H1 (cell line): ENCODE data around the gene ACO1. TPM values are rescaled to one million over a fixed set of nuclear protein-coding genes. Genes with fewer than 3 reads are reported as not detected.
A peak's percentile ranks its signal among the peaks of the same experiment; 100 is the strongest.

Experiments
- CTCF ChIA-PET: fragments of 300-600 bp; sonication (Branson Sonifier 250); formaldehyde crosslinking; loops from one replicate; lab custom pipeline; 2021; ENCODE audit not compliant: partially characterized antibody; lab: Charles Lee
- POLR2A ChIA-PET: fragments of 300-600 bp; sonication (Branson Sonifier 250); formaldehyde crosslinking; loops from one replicate; lab custom pipeline; 2021; ENCODE audit warnings: inconsistent platforms; ENCODE audit not compliant: partially characterized antibody; lab: Charles Lee
- DNase-seq, 2 experiments: peaks; one replicate each; pipeline versions ENCODE4 v3.0.0 to v3.0.0-alpha.2; 2010 to 2022; ENCODE audit warnings: low spot score in 2 of 2, low read depth in 1 of 2, mixed read lengths in 1 of 2
- FAIRE-seq: peaks from 2 replicates; lab custom pipeline; 2011; peaks lifted over from hg19 to GRCh38; lab: Jason Lieb, UNC
- H2AFZ ChIP-seq: 2 replicates; pipeline ENCODE4 v1.8.1; 2012; ENCODE audit warnings: low read length, inconsistent platforms
- H2AK5ac ChIP-seq: 2 replicates; pipeline ENCODE4 v1.6.1; 2013; ENCODE audit warnings: low read depth, low read length
- H2BK120ac ChIP-seq: replicated peaks from 2 replicates; pipeline ENCODE3; 2013; ENCODE audit warnings: low read depth, low read length, inconsistent platforms
- H2BK12ac ChIP-seq: 2 replicates; pipeline ENCODE4 v1.6.1; 2013; ENCODE audit warnings: low read depth, low read length
- H2BK15ac ChIP-seq: 2 replicates; pipeline ENCODE4 v1.6.1; 2013; ENCODE audit warnings: low read length
- H2BK20ac ChIP-seq: 2 replicates; pipeline ENCODE4 v1.6.1; 2013; ENCODE audit warnings: low read length
- H2BK5ac ChIP-seq: 2 replicates; pipeline ENCODE4 v1.6.1; 2013; ENCODE audit warnings: low read depth, low read length
- H3K14ac ChIP-seq: 2 replicates; pipeline ENCODE4 v1.6.1; 2013; ENCODE audit warnings: inconsistent platforms; ENCODE audit not compliant: insufficient read length
- H3K18ac ChIP-seq: 2 replicates; pipeline ENCODE4 v1.6.1; 2013; ENCODE audit warnings: low read length; ENCODE audit errors: extremely low read depth
- H3K23ac ChIP-seq: 2 replicates; pipeline ENCODE4 v1.6.1; 2013; ENCODE audit warnings: inconsistent platforms; ENCODE audit not compliant: insufficient read length
- H3K23me2 ChIP-seq: 2 replicates; pipeline ENCODE4 v1.6.1; 2013; ENCODE audit warnings: low read depth, low read length
- H3K27ac ChIP-seq: 2 replicates; pipeline ENCODE4 v1.6.1; 2011; ENCODE audit warnings: low read depth, low read length, inconsistent platforms
- H3K27me3 ChIP-seq, 4 experiments: replicated peaks in 1 of 4; 1 replicate in 1 of 4; 2 replicates in 3 of 4; pipeline versions ENCODE4 v1.6.1 to v1.8.1; 2011 to 2013; ENCODE audit warnings: low read length in 3 of 4, mild to moderate bottlenecking in 3 of 4, inconsistent platforms in 2 of 4, mixed read lengths in 2 of 4, moderate library complexity in 1 of 4; ENCODE audit not compliant: control insufficient read depth in 3 of 4, insufficient read depth in 3 of 4; ENCODE audit errors: extremely low read depth in 1 of 4
- H3K36me3 ChIP-seq, 4 experiments: 2 replicates each; pipeline versions ENCODE4 v1.6.1 to v1.8.1; 2011 to 2013; ENCODE audit warnings: mild to moderate bottlenecking in 4 of 4, low read length in 3 of 4, moderate library complexity in 2 of 4, control low read depth in 1 of 4, inconsistent platforms in 1 of 4; ENCODE audit not compliant: insufficient read depth in 4 of 4, control insufficient read depth in 2 of 4
- H3K4ac ChIP-seq: replicated peaks from 2 replicates; pipeline ENCODE3; 2013; ENCODE audit warnings: low read length, low read depth, mixed read lengths, inconsistent platforms; ENCODE audit not compliant: insufficient read length
- H3K4me1 ChIP-seq, 4 experiments: replicated peaks in 1 of 4; 1 replicate in 1 of 4; 2 replicates in 3 of 4; pipeline versions ENCODE4 v1.6.1 to v1.8.1; 2011 to 2013; ENCODE audit warnings: low read length in 3 of 4, inconsistent platforms in 2 of 4, mixed read lengths in 1 of 4; ENCODE audit not compliant: insufficient read depth in 4 of 4, control insufficient read depth in 3 of 4
- H3K4me2 ChIP-seq, 2 experiments: 2 replicates each; pipeline versions ENCODE4 v1.6.1 to v1.8.1; 2011 to 2013; ENCODE audit warnings: low read depth in 2 of 2, low read length in 2 of 2, control low read depth in 1 of 2, inconsistent platforms in 1 of 2, mild to moderate bottlenecking in 1 of 2; ENCODE audit not compliant: insufficient read depth in 1 of 2
- H3K4me3 ChIP-seq, 4 experiments: fragments of 200-600, 300-600 bp in 1 of 4; sonication (generic), shearing (Covaris generic), sonication (Bioruptor Twin) in 1 of 4; 2 replicates each; pipeline versions ENCODE4 v1.5.1 to v1.8.1; 2011 to 2016; ENCODE audit warnings: low read length in 4 of 4, low read depth in 3 of 4, control low read depth in 2 of 4, inconsistent platforms in 2 of 4, mild to moderate bottlenecking in 2 of 4, mixed read lengths in 1 of 4, moderate library complexity in 1 of 4; ENCODE audit not compliant: insufficient read depth in 2 of 4; ENCODE audit errors: extremely low read depth in 1 of 4
- H3K56ac ChIP-seq: replicated peaks from 2 replicates; pipeline ENCODE3; 2013; ENCODE audit warnings: low read depth, mild to moderate bottlenecking, mixed read lengths, low read length, inconsistent platforms; ENCODE audit not compliant: insufficient read length
- H3K79me1 ChIP-seq: 2 replicates; pipeline ENCODE4 v1.6.1; 2013; ENCODE audit warnings: low read depth, low read length, control low read depth
- H3K79me2 ChIP-seq, 2 experiments: 2 replicates each; pipeline versions ENCODE4 v1.6.1 to v1.8.1; 2012 to 2013; ENCODE audit warnings: low read length in 2 of 2, mild to moderate bottlenecking in 2 of 2, inconsistent platforms in 1 of 2; ENCODE audit not compliant: insufficient read depth in 2 of 2, control insufficient read depth in 1 of 2
- H3K9ac ChIP-seq, 4 experiments: replicated peaks in 1 of 4; 1 replicate in 1 of 4; 2 replicates in 3 of 4; pipeline versions ENCODE4 v1.6.1 to v1.8.1; 2011 to 2013; ENCODE audit warnings: low read depth in 3 of 4, low read length in 3 of 4, control low read depth in 2 of 4, mild to moderate bottlenecking in 2 of 4, moderate library complexity in 2 of 4, inconsistent platforms in 1 of 4; ENCODE audit errors: extremely low read depth in 1 of 4
- H3K9me3 ChIP-seq, 2 experiments: 2 replicates each; pipeline versions ENCODE4 v1.6.1 to v1.8.1; 2012 to 2013; ENCODE audit warnings: mild to moderate bottlenecking in 2 of 2, moderate library complexity in 2 of 2, control low read depth in 1 of 2, inconsistent platforms in 1 of 2, low read depth in 1 of 2, low read length in 1 of 2, mixed read lengths in 1 of 2; ENCODE audit not compliant: insufficient read depth in 2 of 2
- H4K20me1 ChIP-seq, 2 experiments: replicated peaks in 1 of 2; 2 replicates each; pipeline versions ENCODE3 to v1.8.1; 2011 to 2013; ENCODE audit warnings: inconsistent platforms in 2 of 2, low read length in 2 of 2, mild to moderate bottlenecking in 1 of 2; ENCODE audit not compliant: insufficient read depth in 2 of 2, control insufficient read depth in 1 of 2
- H4K5ac ChIP-seq: 2 replicates; pipeline ENCODE4 v1.6.1; 2013; ENCODE audit warnings: low read length, low read depth, mixed read lengths, inconsistent platforms; ENCODE audit not compliant: insufficient read length
- H4K8ac ChIP-seq: 2 replicates; pipeline ENCODE4 v1.8.0; 2013; ENCODE audit warnings: mild to moderate bottlenecking, moderate library complexity, low read length, inconsistent platforms; ENCODE audit not compliant: insufficient read depth; ENCODE audit errors: extremely low read depth
- H4K91ac ChIP-seq: replicated peaks from 2 replicates; pipeline ENCODE3; 2013; ENCODE audit warnings: low read length, mixed read lengths, inconsistent platforms; ENCODE audit not compliant: insufficient read length
- CHD1 ChIP-seq: IDR thresholded peaks from 2 replicates; pipeline ENCODE4 v1.6.1; 2012; ENCODE audit warnings: low read depth, low read length, improper control_type of control experiment
- CTCF ChIP-seq, 3 experiments: IDR thresholded peaks; 1 replicate in 2 of 3; 2 replicates in 1 of 3; pipeline versions ENCODE4 v1.5.1 to v1.6.1; 2011; ENCODE audit warnings: low read length in 3 of 3, mild to moderate bottlenecking in 3 of 3, inconsistent platforms in 2 of 3, low read depth in 1 of 3, moderate library complexity in 1 of 3; ENCODE audit not compliant: insufficient read depth in 1 of 3; ENCODE audit errors: control extremely low read depth in 1 of 3
- EZH2 ChIP-seq: fragments of 200-600 bp; sonication (generic); IDR thresholded peaks from 2 replicates; pipeline ENCODE4 v1.7.1; 2012; ENCODE audit warnings: low read depth, mild to moderate bottlenecking, moderate library complexity, low read length, inconsistent platforms; ENCODE audit not compliant: severe bottlenecking
- HDAC2 ChIP-seq, 2 experiments: fragments of 300-600 bp in 1 of 2; sonication (generic) in 1 of 2; IDR thresholded peaks; 2 replicates each; pipeline ENCODE4 v1.6.1; 2011 to 2012; ENCODE audit warnings: low read depth in 2 of 2, low read length in 2 of 2, mild to moderate bottlenecking in 2 of 2, moderate library complexity in 2 of 2, borderline replicate concordance in 1 of 2, inconsistent platforms in 1 of 2
- JUND ChIP-seq: IDR thresholded peaks from 2 replicates; pipeline ENCODE4 v1.6.1; 2011; ENCODE audit warnings: mild to moderate bottlenecking, improper control_type of control experiment, low read length
- RFX5 ChIP-seq: IDR thresholded peaks from 2 replicates; pipeline ENCODE4 v1.6.1; 2011; ENCODE audit warnings: low read depth, low read length, improper control_type of control experiment, borderline replicate concordance
- RNF2 ChIP-seq: fragments of 200-900, 300-1000 bp; sonication (generic); IDR thresholded peaks from 2 replicates; pipeline ENCODE4 v1.7.1; 2016; ENCODE audit warnings: borderline replicate concordance, low read depth, mild to moderate bottlenecking, antibody characterized with exemption, low read length; ENCODE audit not compliant: poor library complexity, severe bottlenecking; ENCODE audit errors: missing control alignments
- SAP30 ChIP-seq: fragments of 300-600 bp; sonication (generic); IDR thresholded peaks from 2 replicates; pipeline ENCODE4 v1.7.1; 2012; ENCODE audit warnings: low read length, moderate library complexity, mild to moderate bottlenecking, inconsistent platforms; ENCODE audit not compliant: insufficient read depth, insufficient replicate concordance
- SIX5 ChIP-seq: IDR thresholded peaks from 2 replicates; pipeline ENCODE4 v1.6.1; 2011; ENCODE audit warnings: mild to moderate bottlenecking, low read depth, low read length
- SP2 ChIP-seq: IDR thresholded peaks from 2 replicates; pipeline ENCODE4 v1.6.1; 2012; ENCODE audit warnings: mild to moderate bottlenecking, low read length, inconsistent platforms
- WGBS, 2 experiments: shearing (Covaris generic) in 1 of 2; methylation state at CpG; one replicate each; pipeline versions ENCODE4 v1.1.6 to v1.1.7; 2013 to 2015; ENCODE audit warnings: low lambda C conversion rate in 2 of 2, mixed read lengths in 2 of 2, inconsistent platforms in 1 of 2, low coverage in 1 of 2, missing lambda C conversion rate in 1 of 2; ENCODE audit not compliant: insufficient replicate concordance in 2 of 2, insufficient coverage in 1 of 2, insufficient read length in 1 of 2; ENCODE audit errors: extremely low coverage in 1 of 2, missing lambda C conversion rate in 1 of 2; 5-methylcytosine and 5-hydroxymethylcytosine counted together
- polyA plus RNA-seq, 7 experiments: library from polyadenylated mRNA; depleted of rRNA in 3 of 7; stranded (reverse) in 5 of 7; unstranded in 2 of 7; fragments of >200 nt in 5 of 7; fragments of 200-250 nt in 2 of 7; gene quantifications; 1 replicate in 5 of 7; 2 replicates in 1 of 7; 4 replicates in 1 of 7; pipeline versions ENCODE4 v1.2.1 to v1.2.3, GENCODE V29; 2011 to 2013; ENCODE audit warnings: missing spikeins in 2 of 7, mixed read lengths in 2 of 7
- total RNA-seq: library from RNA; stranded (reverse); fragmentation: NEBNext Ultra II Directional; extraction: Animal tissue kit (Norgen Biotek cat#: 25700); gene quantifications from 2 replicates; pipeline ENCODE4 v1.2.1, GENCODE V29; 2021

Gene ACO1
- total and polyA plus RNA-seq, 2 of the 8 experiments (the other 6 are each of a cell fraction or from before 2014, with no cell fraction given) = 39.3 to 49.8 TPM

- Histone ChIP-seq H3K79me1 (no peaks in the 10 kb centered on the region), H3K23me2 (no peaks in the 10 kb centered on the region), H2AK5ac (no peak overlapping the region), H3K4ac (no peak overlapping the region), H2BK20ac (no peak overlapping the region), H2BK15ac (no peak overlapping the region), H4K8ac (no peak overlapping the region), H4K20me1 (no peaks in the 10 kb centered on the region), H3K14ac (no peak overlapping the region), H3K79me2 (no peaks in the 10 kb centered on the region), H4K91ac (no peak overlapping the region), H3K4me2 (no peak overlapping the region), H3K9ac (no peak overlapping the region), H3K56ac (no peak overlapping the region), H3K18ac (no peak overlapping the region), H3K23ac (no peak overlapping the region), H2BK120ac (no peak overlapping the region), H2AFZ (no peak overlapping the region), H3K27me3 (peaks cover 2 to 9% (median 5%) of the 10 kb centered on the region in 4 experiments), H4K5ac (no peak overlapping the region), H2BK5ac (no peak overlapping the region), H3K4me3 (no peak overlapping the region), H3K9me3 (no peaks in the 10 kb centered on the region), H2BK12ac (no peak overlapping the region), H3K4me1 (peaks cover 0 to 5% (median under 1%) of the 10 kb centered on the region in 4 experiments; a peak in 2 of 7 replicates), H3K36me3 (no peaks in the 10 kb centered on the region), H3K27ac (no peak overlapping the region)
- ChIA-PET CTCF (interaction anchor here (0.6 to 5.5 kb wide), 64 partner anchors 8 to 594 kb away, joined by 3 to 248 read pairs (median 6); partner anchors contain the start of genes NDUFB6, RIGI, SMIM27 and TOPORS), POLR2A (interaction anchor here (0.6 to 2.6 kb wide), 5 partner anchors 78 to 201 kb away, joined by 3 to 14 read pairs (median 3); partner anchors contain the start of genes NDUFB6, SMIM27 and TOPORS)
- DNase-seq (no peak), FAIRE-seq (peak; percentile 81)
- WGBS, 2 experiments = 26% methylated on average over 3 of the region's 3 CpGs; no CpG with 5 or more reads in 1 of the 2 experiments
- TF ChIP-seq SIX5 (no peak), CTCF (IDR thresholded peaks at IDR 0.05; ENCODE audit: control extremely low read depth in 1 of 3, insufficient read depth in 1 of 3, low read depth in 1 of 3, low read length in 3 of 3) (peak in 2 of 3 experiments; percentile 89 to 91; a peak in 3 of 4 replicates), SP2 (no peak), JUND (no peak), HDAC2 (IDR thresholded peaks at IDR 0.05; ENCODE audit: borderline replicate concordance in 1 of 2, low read depth in 2 of 2, low read length in 2 of 2) (no peak), RNF2 (no peak), SAP30 (no peak), EZH2 (no peak), RFX5 (no peak), CHD1 (no peak)
These were observed 5.9 kb upstream of the ACO1 start for GRCh38 chr9:32378496-32378895.
